ENCODE measurements around the gene STX10.
"Not testable (repeated sequence)": the region's sequence is repeated elsewhere in the genome, so short reads cannot be mapped to it uniquely, and the experiment has no call there.

The STX10 gene, protein sequence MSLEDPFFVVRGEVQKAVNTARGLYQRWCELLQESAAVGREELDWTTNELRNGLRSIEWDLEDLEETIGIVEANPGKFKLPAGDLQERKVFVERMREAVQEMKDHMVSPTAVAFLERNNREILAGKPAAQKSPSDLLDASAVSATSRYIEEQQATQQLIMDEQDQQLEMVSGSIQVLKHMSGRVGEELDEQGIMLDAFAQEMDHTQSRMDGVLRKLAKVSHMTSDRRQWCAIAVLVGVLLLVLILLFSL

DNA sequence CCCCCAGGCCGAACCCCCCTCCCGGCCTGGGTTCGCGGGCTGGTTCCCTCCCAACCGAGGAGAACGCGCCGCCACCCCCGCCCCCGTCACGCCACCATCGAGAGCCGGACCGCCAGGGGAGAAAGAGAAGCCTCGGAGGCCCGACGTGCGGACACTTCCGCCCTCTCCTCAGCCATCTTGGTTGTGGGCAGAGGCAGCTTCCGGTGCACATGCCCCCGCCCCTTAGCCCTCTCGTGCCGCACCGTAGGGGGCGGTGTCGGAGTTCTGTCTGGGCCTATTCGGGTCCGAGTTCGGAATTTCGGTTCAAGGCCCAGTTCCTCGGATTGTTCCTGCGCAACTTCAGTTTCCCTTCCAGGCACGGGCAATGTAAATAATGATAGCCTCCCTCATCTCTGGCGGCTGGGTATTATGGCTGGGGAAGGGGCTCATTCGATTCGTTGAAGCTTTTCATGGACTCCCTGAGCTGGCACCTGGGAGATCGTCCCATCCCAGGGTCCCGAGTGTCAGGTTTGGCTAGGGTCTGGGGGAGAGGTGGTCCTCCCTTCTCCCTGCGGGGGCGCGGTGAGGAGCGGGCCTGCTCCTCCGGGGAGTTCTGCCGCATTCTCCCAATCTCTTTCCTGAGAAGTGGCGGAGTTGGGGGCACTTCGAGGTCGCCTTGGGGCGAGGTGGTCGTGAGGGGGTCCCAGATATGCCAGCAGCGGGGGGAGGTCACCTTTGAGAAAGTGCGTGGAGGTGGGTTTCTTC, at the start of gene STX10, which contains the start of gene IER2:
STX10 (minus strand) TSS at position 189 of the 744 bp plus-strand sequence. CDS start 202 bp downstream, outside the sequence.
IER2 (plus strand) TSS at position 225 of the 744 bp plus-strand sequence. CDS start 2,776 bp downstream, outside the sequence.
- DNase-seq, result peak; percentile 94

GRCh38 chr19:13198634-13199033, 48.5 kb upstream of the STX10 start:
- no peak for DNase-seq

DNA sequence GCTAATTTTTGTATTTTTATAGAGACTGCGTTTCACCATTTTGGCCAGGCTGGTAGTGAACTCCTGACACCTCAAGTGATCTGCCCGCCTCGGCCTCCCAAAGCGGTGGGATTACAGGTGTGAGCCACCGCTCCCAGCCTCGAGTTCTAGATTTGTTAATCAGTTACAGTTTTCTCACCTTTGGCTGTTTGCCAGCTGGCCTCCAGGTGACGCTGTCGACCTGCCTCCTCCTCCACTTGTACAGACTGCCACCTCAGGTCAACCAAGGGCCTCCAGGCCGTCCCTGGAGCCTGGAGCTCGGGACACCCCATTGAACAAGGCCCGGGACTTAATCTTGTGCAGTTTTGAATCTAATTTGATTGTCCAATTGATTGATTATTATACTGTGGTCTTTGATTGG, 45.5 kb upstream of the STX10 start:
- no peak for DNase-seq

DNA sequence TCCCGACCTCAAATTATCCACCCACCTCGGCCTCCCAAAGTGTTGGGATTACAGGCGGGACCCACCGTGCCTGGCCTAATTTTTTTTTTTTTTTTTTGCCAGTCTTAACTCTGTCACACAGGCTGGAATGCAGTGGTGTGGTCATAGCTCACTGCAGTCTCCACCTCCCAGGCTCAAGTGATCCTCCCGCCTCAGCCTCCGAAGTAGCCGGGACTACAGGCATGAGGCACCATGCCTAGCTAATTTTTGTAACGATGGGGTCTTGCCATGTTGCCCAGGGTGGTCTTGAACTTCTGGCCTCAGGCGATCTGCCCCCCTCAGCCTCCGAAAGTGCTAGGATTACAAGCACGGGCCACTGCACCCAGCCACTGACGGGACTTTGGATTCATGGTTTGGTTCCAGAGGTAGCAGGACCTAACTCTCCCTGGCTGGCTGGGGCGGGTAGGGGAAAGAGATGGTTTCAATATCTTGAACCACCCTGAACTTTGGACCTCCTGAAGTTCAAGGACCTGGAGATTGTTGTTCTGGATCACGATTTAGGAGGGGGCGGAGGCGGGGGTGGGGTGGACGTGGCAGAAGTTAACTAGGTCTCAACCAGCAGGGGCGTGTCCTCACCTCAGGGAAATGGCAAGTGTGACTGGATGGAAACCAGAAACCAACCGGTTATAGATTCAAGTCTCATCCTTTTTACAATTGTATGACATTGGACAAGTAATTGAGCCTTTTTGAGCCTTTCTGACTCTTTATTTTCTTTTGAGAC, 40.8 kb upstream of the STX10 start:
- DNase-seq, result no peak

DNA sequence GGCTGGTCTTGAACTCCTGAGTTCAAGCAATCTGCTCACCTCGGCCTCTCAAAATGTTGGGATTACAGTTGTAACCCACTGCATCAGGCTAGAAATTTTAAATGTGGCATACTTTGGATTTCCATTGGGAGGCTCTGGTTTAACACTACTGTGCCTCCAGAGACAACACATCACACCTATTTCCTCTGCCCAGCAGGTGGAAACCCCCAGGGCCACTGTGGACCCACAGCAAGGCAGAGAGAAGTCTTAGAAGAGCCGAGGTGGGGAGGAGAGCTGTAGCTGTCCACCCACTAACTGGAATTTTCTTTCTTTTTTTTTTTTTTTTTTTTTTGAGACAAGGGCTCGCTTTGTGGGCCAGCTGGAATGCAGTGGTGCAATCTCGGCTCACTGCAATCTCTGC, 39.4 kb upstream of the STX10 start:
- DNase-seq, result no peak

- DNase-seq, result no peak
Observed at GRCh38 chr19:13187419-13187818, 37.2 kb upstream of the STX10 start.

DNA sequence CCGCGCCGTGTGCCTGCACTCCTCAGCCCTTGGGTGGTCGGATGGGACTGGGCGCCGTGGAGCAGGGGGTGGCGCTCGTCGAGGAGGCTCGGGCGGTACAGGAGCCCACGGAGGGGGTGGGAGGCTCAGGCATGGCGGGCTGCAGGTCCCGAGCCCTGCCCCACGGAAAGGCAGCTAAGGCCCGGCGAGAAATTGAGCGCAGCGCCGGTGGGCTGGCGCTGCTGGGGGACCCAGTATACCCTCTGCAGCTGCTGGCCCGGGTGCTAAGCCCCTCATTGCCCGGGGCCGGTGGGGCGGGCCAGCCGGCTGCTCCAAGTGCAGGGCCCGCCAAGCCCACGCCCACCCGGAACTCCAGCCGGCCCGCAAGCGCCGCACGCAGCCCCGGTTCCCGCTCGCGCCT, 36.5 kb upstream of the STX10 start:
- DNase-seq, result not testable (repeated sequence)

DNA sequence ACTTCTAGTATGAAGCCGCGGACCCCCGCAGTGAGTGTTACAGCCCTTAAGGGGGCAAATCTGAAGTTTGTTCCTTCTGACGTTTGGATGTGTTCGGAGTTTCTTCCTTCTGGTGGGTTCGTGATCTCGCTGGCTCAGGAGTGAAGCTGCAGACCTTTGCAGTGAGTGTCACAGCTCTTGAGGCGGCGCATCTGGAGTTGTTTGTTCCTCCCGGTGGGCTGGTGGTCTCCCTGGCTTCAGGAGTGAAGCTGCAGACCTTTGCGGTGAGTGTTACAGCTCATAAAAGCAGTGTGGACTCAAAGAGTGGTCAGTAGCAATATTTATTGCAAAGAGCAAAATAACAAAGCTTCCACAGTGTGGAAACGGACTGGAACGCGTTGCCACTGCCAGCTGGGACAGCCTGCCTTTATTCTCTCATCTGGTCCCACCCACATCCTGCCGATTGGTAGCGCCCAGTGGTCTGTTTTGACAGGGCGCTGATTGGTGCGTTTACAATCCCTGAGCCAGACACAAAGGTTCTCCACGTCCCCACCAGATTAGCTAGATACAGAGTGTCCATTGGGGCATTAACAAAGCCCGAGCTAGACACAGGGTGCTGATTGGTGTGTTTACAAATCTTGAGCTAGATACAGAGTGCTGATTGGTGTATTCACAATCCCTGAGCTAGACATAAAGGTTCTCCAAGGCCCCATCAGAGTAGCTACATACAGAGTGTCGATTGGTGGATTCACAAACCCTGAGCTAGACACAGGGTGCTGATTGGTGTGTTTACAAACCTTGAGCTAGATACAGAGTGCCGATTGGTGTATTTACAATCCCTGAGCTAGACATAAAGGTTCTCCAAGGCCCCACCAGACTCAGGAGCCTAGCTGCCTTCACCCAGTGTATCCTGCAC, 35.8 kb upstream of the STX10 start:
- not testable (repeated sequence) for DNase-seq

- not testable (repeated sequence) for DNase-seq
Observed at GRCh38 chr19:13184926-13185325, 34.8 kb upstream of the STX10 start.

GRCh38 chr19:13181747-13182388, 31.7 kb upstream of the STX10 start:
- DNase-seq, result no peak

- DNase-seq, result not testable (repeated sequence)
Observed at GRCh38 chr19:13178291-13178690, 28.1 kb upstream of the STX10 start.

DNA sequence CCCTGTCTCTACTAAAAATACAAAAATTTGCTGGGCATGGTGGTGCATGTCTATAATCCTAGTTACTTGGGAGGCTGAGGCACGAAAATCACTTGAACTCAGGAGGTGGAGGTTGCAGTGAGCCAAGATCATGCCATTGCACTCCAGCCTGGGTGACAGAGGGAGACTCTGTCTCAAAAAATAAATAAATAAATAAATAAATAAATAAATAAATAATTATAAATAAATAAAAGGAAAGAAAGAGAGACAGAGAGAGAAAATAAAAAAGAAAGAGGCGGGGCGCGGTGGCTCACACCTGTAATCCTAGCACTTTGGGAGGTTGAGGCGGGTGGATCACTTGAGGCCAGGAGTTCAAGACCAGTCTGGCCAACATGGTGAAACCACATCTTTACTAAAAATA, 27.4 kb upstream of the STX10 start:
- DNase-seq, result not testable (repeated sequence)

GRCh38 chr19:13176345-13176744, 26.2 kb upstream of the STX10 start:
- DNase-seq, result no peak

GRCh38 chr19:13173139-13173737, 23.1 kb upstream of the STX10 start:
- no peak for DNase-seq

DNA sequence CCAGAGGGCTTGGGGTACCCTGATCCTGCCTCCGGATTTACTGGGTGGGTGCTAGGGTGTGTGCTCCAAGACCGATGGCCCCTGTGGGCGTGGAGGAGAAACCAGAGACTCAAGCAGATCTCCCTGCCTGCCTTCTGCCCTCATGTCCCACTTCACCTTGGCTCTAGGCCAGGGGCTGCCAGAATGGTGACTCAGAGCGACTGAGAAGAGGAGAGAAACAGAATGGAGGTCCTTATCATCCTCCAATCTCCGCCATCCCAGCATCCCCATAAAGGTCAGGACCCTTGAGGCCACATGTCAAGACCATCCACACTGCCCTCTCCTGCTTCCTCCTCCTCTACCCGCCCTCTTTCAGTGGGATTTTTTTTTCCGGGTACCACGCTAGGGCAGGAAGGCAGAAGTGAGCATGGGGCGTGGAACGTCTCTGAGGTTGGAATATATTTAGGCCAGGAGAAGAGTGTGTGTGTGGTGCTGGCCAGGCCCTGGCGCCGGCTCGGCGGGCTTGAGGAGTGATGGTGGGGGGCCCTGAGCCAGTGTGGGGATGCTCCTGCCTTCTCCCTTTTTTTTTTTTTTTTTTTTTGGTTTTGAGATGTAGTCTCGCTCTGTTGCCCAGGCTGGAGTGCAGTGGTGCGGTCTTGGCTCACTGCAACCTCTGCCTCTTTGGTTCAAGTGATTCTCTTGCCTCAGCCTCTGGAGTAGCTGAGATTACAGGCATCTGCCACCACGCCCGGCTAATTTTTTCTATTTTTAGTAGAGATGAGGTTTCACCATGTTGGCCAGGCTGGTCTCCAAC, 22.4 kb upstream of the STX10 start:
- no peak for DNase-seq

DNA sequence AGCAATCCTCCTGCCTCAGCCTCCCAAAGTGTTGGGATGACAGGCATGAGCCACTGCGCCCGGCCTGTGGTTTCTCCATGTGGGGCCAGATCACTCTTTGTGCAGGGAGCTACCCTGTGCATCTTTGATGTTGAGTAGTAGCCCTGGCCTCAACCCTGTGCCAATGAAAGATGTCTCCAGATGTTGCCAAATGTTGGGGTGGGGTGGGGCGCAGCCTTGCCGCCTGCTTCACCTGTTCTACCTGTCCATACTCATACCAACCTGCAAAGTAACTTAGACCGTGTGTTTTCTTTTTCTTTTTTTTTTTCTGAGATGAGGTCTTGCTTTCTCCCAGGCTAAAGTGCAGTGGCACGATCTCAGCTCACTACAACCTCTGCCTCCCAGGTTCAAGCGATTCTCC, 21.0 kb upstream of the STX10 start:
- DNase-seq, result no peak

DNA sequence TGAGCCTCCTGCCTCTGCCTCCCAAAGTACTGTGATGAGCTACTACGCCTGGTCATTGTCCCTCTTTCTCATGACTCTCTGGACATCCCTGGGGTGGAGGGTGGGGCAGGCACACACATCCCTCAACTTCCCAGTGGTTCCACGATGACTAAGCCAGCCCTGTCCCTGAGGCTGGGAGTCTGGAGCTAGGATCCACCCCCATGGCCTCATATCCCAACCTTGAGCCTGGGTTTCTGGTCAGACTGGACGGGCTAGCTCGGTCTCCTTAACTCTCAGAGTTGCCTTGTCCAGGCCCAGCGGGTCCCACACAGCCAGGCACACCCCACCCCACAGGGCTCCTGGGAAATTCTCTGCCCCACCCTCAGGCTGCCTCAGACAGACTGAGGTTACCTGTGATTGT, 19.6 kb upstream of the STX10 start:
- DNase-seq, result no peak

DNA sequence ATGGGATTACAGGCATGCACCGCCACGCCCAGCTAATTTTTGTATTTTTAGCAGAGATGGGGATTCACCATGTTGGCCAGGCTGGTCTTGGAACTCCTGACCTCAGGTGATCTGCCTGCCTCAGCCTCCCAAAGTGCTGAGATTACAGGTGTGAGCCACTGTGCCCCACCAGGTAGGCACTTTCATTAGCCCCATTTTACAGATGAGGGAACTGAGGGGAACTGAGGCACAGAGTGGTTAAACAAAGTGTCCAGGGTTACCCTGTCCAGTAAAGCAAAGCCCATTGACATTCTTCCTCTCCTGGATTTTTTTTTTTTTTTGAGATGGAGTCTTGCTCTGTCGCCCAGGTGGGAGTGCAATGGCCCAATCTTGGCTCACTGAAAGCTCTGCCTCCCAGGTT, 16.0 kb upstream of the STX10 start:
- DNase-seq, result not testable (repeated sequence)

DNA sequence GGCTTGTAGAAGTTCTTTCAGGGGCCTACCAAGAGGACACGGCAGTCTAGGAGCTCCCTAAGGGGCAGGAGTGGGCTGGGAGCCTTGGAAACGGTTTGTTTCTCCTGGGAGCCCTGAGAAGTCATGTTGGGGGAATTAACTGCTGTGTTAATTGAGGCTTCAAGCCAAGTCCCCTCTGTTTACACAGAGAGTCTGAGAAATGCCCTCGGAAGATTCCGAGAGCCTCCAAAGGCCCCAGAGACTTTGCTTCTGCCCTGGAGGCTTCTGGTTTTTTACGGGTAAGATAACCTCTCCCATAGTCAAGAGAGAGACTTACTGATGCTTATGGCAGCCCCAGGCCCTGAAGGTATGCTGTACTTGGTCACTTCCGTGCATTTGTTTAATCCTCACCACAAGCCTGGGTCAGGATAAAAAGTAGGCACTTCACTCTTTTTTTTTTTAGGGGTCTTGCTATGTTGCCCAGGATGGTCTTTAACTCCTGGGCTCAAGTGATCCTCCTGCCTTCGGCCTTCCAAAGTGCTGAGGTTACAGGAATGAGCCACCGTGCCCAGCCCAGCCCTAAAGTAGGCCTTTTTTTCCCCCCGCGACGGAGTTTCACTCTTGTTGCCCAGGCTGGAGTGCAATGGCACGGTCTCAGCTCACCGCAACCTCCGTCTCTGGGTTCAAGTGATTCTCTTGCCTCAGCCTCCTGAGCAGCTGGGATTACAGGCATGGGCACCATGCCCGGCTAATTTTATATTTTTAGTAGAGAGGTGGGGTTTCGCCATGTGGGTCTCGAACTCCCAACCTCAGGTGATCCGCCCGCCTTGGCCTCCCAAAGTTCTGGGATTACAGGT, 15.2 kb upstream of the STX10 start:
- no peak for DNase-seq
